Measurements from ENCODE around the gene ZFYVE16.
"Not testable (repeated sequence)": the region's sequence is repeated elsewhere in the genome, so short reads cannot be mapped to it uniquely, and the experiment has no call there.

The ZFYVE16 gene

DNA sequence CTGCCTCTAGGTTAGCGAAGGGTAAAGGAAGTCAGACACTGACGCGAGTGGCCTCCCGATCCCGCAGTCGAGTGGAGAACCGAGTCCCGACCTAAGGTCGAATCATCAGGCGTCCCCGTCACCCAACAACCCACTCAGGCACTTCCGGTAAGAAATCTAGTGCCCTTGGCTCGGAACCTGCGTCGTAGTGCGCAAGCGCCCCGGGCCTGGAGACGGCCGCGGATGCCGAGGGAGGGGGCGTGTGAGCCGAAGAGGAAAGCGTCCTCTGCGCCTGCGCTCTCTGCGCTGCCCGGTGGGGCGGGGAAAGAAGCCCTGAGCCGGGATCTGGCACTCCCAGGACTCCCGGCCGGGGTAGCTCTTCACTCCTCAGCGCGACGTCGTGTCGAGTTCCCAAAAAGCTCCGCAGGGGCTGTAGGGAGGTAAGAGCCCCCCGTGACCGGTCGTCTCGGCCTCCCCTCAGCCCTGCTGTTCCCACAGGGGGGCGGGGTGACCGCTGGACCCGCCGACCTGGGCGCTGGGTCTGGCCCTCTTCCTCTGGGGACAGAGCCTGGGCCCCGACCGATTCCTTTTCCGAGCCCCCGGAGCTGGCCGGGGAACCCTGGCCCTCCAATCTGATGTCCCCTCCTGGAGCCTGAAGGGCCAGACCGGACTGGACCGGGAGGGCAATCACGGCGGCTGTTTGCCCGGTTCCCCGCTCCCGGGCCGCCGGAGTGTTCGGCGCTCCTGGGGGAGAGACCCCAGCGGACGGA lies at the start of gene ZFYVE16:
TSS of gene ZFYVE16 (plus strand) at position 330 of the 749 bp plus-strand sequence. CDS start 26,084 bp downstream, outside the sequence.
- peak; percentile 97 for DNase-seq (ENCODE audit: low spot score)

DNA sequence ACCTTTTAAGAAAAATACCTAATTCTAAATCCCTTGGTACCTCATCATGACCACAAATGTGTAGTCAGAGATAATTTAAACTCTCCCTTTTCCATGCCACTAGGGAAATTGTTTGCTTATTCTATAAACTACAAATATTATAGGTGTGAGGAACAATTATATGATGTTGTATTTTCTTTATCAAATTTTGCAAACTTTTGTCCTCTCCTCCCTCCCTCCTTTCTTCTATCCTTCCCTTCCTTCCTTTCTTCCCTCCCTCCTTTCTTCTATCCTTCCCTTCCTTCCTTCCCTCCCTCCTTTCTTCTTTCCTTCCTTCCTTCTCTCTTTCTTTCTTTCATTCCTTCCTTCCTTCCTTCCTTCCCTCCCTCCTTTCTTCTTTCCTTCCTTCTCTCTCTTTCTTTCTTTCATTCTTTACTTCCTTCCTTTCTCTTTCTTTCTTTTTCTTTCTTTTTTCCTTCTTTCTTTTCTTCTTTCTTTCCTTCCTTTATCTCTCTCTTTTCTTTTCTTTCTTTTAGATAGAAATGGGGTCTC lies 46.9 kb upstream of the ZFYVE16 start:
- DNase-seq (ENCODE audit: low spot score), result no peak

DNA sequence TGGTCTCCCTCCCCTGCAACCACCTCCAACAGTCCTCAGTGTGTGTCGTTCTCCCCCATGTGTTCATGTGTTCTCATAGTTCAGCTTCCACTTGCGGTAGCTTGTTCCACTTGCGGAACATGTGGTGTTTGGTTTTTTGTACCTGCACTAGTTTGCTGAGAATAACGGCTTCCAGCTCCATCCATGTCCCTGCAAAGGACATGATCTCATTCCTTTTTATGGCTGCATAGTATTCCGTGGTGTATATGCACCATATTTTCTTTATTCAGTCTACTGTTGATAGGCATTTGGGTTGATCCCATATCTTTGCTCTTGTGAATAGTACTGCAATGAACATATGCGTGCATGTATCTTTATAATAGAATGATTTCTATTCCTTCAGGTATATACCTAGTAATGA lies 43.0 kb upstream of the ZFYVE16 start:
- no peak for DNase-seq (ENCODE audit: low spot score)

DNA sequence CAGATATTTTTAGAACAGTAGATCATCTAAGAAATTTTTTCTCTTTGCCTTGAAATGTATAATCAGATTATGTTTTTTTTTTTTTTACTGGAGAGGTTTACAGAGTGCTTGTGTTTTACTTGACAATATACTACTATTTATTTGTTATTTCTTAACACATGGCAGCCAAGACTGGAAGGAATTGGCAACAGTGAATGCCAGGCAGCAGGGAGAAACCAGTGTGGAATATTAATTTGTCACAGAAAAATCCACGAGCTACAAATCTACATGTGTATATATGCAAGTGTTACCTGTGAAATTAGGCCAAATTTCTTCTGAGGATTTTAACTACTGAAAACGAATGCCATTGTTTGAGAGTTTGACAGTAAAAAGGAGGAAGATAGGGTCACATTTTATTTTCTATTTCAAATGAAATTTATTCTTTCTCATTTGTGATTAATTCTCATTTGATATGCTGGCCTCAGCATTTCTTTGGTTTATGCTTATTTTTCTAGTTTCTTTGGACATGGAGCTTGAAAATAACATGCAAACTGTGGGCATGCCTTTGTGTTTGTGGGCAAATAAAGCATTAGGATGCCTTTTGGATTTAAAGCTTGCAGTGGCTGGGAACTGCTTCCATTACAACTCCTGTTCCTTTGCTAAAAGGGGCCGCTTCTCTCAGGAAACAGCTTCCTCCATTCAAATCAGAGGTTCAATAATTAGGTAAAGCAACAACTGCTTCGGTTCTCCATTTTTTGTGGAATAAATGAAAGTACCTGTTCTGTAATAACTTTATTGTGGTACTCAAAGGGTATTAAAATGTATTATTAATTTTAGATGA lies 39.0 kb upstream of the ZFYVE16 start:
- no peak for DNase-seq (ENCODE audit: low spot score)

DNA sequence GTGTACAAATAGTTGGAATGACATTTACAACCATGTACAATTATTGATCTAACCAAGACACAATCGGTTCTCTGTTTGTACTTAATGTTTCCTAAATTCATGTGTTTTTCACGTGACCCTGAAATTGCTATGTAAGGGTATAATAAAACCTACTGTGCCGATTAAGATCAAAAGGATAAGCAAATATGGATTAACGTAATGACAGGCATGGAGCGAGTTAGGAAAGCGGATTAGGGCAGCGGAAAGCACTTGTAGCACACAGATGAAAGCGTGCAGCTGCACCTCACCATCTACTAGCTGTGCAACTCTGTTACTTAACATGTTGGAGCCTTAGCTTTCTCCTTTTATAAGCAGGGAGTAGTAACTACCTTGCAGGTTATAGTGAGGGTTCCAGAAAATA lies 38.3 kb upstream of the ZFYVE16 start:
- no peak for DNase-seq (ENCODE audit: low spot score)

DNA sequence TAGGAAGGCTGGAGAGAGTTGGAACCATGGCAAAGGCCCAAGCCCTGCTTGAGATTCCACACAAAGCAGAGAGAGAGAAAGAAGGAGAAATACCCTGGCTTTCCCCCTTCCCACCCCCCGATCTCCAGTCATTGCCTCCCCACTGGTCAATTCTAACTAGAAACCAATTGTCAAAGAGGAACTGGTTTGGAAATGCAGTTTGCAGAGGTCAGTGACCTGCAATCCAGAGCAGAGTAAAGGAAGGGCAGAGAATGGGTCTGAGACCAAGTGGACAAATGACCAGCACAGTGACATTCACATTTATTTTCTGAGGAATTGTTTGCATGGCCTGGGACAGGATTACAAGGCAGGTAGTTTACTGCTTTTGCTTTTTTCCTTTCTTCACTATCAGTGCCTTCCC lies 37.5 kb upstream of the ZFYVE16 start:
- DNase-seq (ENCODE audit: low spot score), result no peak

DNA sequence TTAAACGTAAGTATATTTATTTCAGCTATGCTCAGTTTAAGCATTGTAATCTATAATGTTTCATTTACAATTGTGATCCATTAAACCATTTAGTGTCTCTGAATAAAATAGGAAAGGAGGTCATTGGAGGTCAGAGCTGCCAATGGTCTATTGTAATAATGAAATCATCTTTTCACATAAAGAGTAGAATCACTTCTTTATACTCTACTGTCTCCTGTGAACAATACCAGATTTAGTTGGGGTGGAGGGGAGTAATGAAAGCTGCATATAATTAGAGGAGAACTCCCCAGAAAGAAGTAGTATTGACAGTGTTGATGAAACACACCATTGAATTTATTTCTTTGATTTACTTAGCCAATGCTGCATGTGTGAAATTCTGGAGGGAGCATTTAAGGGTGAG lies 35.1 kb upstream of the ZFYVE16 start:
- no peak for DNase-seq (ENCODE audit: low spot score)

DNA sequence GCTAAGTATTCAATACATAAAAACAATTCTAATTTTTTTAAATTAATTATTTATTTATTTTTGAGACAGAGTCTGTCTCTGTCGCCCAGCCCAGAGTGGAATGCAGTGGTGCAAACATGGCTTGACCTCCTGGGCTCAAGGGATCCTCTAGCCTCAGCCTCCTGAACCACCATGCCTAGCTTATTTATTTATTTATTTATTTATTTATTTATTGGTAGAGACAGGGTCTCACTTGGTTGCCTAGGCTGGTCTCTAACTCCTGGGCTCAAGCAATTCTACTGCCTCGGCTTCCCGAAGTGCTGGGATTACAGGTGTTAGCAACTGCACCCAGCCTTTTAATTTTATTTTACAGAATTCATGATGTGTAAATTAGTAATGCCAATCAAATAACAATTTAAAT lies 33.7 kb upstream of the ZFYVE16 start:
- DNase-seq (ENCODE audit: low spot score), result no peak

DNA sequence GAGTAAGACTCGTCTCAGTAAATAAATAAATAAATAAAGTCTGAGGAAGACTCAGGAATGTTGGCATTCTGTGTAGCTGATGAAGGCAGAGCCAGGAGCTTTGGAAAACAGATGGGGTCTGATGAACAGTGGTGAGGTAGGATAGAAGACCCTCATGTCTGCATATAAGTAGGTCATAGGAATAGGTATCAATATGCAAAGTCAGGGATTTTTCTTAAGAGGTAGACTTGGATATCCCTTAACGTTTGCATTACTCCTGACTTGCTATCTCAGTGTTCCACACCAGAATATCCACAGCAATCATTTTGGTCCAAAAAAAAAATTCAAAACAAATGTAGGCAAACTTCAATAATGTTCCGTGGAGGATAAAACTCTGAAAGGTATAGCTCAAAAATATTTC lies 31.3 kb upstream of the ZFYVE16 start:
- no peak for DNase-seq (ENCODE audit: low spot score)

DNA sequence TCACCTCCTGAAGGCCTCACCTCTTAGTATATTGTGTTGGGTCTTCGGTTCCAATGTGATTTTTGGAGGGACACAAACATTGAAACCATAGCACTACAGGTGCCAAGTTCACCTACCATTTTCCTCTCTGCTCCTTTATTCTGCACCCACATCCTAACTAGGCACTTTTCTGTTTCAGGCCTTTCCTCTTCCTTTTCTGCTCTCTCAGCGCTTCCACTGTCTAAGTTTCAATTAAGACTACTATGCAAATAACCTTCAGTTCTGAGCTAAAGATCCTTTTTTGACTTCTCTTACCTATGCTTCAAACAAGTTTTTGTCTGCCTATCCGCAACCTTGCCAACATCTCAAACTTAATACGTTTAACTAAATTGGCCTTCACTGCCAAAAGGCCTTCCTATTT lies 25.4 kb upstream of the ZFYVE16 start:
- DNase-seq (ENCODE audit: low spot score), result no peak

DNA sequence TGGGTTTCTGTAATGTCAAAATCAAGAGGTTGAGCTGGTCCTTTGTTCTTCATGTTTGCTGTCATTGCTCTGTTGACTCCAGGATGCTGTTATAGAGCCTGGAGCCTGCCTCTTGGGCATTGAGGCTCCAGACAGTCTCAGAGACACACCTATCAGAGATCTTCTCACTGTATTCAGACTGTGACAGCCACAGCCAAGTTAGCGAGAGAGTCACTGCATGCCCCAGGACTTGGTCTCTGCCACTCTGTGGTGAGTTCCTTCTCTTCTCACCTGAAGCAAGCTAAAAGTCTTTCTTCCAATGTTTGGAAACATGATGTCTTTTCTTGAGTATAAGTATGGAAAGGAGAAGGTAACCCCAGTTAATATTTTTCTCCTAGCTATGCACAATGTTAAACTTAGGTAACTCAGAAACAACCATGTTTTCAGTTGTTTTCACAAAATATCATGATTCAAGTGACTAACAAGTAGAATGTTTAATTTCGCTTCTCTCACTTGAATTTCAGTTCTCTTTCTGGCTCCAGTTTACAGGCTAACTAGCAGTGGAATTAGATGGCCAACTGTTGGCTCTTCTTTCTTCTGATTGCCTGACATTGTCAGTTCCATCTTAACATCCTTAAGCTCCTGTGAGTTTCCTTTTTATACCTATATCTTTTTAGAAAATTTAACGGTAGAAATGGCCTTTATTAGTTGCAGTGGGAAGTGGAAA lies 20.6 kb upstream of the ZFYVE16 start:
- no peak for DNase-seq (ENCODE audit: low spot score)

DNA sequence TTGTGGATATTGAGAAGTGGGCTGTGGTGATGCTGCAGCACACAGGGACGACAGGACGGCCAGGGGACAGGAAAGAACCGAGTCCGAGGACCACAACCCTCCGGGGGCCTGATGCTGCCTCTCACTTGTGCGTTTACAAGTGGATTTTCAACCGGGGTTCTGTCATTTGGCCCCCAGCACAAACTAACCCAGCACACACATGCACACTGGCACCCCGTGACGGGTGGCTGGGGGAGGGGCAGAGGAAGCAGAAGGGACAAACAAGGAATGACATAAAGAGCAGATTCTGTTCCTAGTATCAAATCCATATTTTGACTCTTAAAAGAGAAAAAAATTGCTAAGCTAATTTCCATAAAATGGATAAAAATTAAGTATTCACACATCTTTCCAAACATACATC lies 18.3 kb upstream of the ZFYVE16 start:
- DNase-seq (ENCODE audit: low spot score), result no peak

DNA sequence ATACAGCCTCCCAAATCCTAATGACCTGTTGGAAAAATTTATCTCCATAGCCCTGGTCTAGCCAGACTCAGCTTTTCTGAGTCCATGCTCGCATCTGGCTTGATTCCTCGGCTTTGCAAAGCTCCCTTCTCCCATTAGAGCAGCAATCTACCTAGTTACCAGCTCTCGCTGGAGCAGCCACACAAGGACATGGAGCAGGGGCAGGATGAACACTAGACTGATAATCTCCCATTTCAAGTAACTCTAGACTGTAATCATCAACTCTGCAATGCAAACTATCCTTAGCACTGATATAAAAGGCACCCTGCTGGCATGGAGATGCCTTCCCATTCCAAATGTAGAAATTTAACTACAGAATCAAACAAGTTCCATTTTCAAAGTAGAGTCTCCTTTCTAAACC lies 17.5 kb upstream of the ZFYVE16 start:
- DNase-seq (ENCODE audit: low spot score), result not testable (repeated sequence)

DNA sequence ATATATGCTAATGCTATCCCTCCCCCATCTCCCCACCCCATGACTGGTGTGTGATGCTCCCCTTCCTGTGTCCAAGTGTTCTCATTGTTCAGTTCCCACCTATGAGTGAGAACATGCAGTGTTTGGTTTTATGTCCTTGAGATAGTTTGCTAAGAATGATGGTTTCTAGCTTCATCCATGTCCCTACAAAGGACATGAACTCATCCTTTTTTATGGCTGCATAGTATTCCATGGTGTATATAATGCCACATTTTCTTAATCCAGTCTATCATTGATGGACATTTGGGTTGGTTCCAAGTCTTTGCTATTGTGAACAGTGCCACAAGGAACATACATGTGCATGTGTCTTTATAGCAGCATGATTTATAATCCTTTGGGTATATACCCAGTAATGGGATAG lies 16.6 kb upstream of the ZFYVE16 start:
- not testable (repeated sequence) for DNase-seq (ENCODE audit: low spot score)

DNA sequence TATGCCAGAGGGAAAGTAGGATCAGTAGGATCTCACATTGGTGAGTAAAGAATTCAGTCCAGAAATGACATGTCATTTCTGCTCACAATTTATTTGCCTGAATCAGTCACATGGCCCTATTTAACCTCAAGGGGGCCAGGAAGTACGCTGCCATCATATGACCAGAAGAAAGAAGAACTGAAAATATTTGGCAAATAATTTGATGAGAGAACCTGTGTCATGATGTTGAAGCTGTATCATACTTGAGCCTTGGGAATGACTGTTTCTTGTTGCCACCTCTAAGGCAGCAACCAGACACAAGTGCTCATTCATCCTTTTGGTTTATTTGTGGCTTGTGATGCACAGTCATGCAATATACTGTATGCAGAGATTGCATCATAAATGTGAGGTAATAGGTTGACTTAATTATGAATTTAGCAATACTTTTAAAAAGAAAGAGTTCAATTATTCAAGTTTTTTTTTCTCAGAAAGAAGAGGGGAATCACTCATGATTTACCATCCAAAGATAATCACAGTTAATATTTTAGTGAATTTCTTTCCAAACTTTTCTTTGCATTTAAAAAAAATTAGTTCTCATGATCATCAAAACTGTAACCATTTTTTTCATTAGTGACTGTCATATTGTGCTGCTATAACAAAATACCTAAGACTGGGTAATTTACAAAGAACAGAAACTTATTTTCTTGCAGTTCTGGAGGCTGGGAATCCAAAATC lies 8.2 kb upstream of the ZFYVE16 start:
- DNase-seq (ENCODE audit: low spot score), result peak; percentile 17

DNA sequence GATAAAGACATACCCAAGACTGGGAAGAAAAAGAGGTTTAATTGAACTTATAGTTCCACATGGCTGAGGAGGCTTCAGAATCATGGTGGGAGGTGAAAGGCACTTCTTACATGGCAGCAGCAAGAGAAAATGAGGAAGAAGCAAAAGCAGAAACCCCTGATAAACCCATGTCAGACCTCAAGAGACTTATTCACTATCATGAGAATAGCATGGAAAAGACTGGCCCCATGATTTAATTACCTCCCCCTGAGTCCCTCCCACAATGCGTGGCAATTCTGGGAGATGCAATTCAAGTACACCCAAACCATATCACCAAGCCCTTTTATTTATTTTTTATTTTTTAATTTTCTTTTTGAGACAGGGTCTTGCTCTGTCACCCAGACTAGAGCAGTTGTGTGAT lies 7.5 kb upstream of the ZFYVE16 start:
- not testable (repeated sequence) for DNase-seq (ENCODE audit: low spot score)

DNA sequence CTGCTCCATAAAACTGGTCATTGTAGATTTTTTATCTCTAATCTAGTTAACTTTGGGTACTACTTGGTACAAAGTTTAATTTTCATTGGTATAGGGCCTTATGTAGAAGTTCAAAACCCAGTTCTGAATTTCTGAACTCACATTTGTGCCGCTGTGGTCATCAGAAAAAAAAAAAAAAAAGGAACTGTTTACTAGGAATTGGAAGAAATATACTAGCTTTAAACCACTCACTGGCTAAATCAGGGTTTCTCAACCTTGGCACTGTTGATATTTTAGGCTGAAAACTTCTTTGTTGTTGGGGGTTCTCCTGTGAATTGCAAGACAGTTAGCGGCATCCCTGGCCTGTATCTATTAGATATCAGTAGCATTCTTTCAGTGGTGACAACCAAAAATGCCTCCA lies 4.1 kb upstream of the ZFYVE16 start:
- no peak for DNase-seq (ENCODE audit: low spot score)

DNA sequence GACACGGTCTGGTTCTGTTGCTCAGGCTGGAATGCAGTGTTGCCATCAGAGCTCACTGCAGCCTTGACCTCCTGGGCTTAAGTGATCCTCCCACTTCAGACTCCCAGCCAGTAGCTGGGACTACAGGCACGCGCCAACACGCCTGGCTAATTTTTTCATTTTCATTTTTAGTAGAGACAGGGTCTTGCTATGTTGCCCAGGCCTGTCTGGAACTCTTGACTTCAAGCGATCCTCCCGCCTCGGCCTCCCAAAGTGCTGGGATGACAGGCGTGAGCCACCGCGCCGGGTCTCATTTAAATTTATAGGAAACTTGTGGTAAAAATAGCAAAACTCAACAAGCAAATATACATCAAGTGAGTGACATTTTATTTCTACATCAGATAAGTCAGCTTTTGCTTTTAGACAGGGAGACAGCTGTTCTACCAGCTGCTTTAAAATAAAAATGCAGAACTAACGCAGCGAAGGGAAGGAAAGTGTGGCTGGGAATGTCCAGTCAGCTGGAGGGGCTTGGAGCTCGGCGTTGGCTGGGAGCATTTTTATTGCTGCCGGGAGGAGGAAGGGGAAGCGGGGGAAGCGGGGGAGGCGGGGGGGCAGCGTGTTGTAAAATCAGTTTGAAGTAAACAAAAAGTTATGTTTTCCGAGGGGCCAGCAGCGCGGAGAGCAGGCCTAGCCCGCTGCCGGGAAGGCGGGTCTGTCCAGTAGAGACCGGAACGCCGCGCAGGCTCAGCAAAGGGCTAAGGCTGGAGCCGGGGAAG lies 707 bp upstream of the ZFYVE16 start:
- no peak for DNase-seq (ENCODE audit: low spot score)

DNA sequence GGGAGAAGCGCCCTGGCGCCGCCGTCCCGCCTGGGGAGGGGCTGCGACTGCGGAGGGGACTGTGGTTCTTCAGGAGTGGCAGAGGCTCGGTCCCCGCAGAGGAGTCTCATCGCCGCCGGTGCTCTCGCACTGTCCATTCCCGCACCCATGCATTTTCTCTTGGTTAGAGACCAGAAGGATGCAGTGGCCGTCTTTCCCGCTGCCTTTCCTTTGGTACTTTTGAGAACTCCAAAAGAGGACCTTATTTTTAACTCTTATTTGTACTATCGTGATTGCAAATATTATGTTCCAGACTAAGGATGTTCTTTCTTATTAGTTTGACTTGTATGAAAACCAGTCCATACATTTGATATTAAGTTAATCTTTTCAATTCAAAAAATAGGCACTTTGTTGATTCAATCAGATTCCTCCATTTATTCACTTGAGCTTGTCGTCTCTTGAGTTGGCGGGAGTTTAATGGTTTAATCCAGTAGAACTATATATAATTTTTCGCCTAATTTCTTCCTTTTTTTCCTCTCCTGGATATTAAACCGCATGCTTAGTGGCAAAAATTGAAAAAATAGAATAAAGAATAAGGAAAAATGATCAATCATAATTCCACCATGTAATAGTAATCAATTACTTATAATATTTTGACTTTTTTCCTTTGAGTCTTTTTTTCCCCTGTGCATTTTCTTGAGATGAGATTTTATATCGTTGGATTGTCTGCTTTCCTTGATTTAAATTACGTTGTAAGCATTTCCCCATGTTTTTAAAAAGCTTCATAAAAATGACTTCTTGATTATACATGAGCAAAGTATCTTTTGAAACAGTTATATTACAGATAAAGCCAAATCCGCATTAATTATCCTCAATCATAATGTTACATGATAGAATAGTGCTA lies 861 bp downstream of the ZFYVE16 start:
- peak; percentile 33 for DNase-seq (ENCODE audit: low spot score)

DNA sequence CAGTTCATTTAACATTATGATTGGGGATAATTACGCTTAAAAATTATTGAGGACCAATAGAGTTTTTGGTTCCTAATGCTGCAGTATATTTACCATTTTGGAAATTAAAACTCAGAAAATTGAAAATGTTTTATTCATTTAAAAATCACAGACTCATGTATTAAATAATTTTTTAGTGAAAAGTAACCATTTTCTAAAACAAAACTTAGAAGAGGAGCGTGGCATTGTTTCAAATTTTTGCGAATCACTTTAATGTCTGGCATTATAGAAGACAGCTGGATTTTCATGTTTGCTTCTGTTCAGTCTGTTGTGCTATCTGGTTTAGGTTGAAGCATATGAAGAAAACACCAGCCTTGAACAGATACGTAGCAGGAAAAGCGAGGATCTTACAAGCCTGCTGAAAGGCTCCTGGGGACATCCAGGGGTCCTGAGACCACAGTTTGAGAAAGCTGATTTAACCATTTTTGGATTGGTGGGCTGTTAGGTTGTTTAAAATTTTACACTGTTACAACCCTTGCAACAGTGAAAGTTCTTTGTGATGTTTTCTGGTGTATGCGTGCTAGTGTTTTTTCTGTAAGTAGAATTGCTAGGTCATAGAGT lies 1.6 kb downstream of the ZFYVE16 start:
- no peak for DNase-seq (ENCODE audit: low spot score)

Data from activated CD4-positive, alpha-beta T cell treated with anti-CD3 and anti-CD28 coated beads, Interleukin-2, Interleukin-4, amounts not matched to agents 100 ng/mL and 50 ng/mL, durations not matched to agents 16 hours and 8 hours (primary cell).